ENCODE data around the gene PDE6D. TPM values are rescaled to one million over a fixed set of nuclear protein-coding genes. Genes with fewer than 3 reads are reported as not detected.

The PDE6D gene
- total and polyA plus RNA-seq, 2 of the 13 experiments (the other 11 are each of a cell fraction or from before 2014, with no cell fraction given) = 14.1 to 23.2 TPM

DNA sequence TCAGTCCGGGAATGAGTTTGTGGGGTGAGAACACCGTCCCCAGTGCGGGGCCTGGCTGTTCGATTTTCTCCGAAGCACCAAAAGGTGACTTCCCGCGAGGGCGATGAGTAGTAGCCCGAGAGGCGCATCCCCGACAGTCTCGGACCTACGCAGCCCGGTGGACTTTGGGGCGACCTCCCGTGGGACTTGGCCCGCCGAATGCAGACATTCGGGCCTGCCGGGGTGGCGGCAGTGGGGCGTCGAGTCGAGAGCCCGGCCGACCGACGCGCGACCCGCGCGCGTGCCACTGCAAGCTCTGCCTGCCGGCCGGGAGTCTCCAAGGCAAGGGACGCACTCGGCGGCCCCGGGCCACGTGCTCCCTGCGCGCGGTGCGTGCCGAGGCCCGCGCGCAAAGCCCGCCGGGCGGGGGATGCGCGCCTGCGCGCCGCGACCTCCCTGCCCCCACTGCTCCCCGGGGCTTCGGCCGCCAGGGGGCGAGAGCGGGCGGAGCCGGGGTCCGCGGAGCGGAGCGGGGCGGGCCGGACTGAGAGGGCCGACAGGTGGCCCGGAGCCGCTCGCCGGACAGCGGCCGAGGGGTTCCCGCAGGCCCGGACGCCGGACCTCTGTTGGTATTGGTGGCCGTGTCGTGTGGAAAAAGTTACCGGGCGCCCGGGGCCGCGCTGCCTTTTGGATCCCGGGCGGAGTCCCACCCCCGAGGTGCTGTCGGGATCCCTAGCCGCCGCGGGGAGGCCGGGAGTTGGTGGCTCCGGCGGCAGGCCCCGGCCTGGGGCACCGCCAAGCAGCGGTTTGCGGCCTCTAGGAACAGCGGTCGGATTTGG is 70.9 kb downstream of the PDE6D start (continued):
- TF ChIP-seq ZBTB39 (CRISPR knock-in tag; IDR thresholded peaks at IDR 0.05) = peak; percentile 92; the same call in 1 of the 2 replicates
- TF ChIP-seq, protein P1, sequence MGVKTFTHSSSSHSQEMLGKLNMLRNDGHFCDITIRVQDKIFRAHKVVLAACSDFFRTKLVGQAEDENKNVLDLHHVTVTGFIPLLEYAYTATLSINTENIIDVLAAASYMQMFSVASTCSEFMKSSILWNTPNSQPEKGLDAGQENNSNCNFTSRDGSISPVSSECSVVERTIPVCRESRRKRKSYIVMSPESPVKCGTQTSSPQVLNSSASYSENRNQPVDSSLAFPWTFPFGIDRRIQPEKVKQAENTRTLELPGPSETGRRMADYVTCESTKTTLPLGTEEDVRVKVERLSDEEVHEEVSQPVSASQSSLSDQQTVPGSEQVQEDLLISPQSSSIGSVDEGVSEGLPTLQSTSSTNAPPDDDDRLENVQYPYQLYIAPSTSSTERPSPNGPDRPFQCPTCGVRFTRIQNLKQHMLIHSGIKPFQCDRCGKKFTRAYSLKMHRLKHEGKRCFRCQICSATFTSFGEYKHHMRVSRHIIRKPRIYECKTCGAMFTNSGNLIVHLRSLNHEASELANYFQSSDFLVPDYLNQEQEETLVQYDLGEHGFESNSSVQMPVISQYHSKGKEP (CRISPR knock-in tag; IDR thresholded peaks at IDR 0.05) = peak; percentile 98
- TF ChIP-seq ZNF20 (CRISPR knock-in tag; IDR thresholded peaks at IDR 0.05) = peak; percentile 77
- peak; percentile 81 for TF ChIP-seq HDAC2 (CRISPR knock-in tag; IDR thresholded peaks at IDR 0.05)
- TF ChIP-seq ZSCAN9 (CRISPR knock-in tag; IDR thresholded peaks at IDR 0.05; ENCODE audit: borderline replicate concordance) = peak; percentile 87
- TF ChIP-seq, protein P2, sequence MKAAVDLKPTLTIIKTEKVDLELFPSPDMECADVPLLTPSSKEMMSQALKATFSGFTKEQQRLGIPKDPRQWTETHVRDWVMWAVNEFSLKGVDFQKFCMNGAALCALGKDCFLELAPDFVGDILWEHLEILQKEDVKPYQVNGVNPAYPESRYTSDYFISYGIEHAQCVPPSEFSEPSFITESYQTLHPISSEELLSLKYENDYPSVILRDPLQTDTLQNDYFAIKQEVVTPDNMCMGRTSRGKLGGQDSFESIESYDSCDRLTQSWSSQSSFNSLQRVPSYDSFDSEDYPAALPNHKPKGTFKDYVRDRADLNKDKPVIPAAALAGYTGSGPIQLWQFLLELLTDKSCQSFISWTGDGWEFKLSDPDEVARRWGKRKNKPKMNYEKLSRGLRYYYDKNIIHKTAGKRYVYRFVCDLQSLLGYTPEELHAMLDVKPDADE (CRISPR knock-in tag; IDR thresholded peaks at IDR 0.05) = peak; percentile 99
- peak; percentile 62; the same call in 1 of the 2 replicates for TF ChIP-seq GTF2F1 (IDR thresholded peaks at IDR 0.05; ENCODE audit: low read length)
- no peak for TF ChIP-seq TRIM22 (IDR thresholded peaks at IDR 0.05)
- peak; percentile 98 for TF ChIP-seq TEAD2 (CRISPR knock-in tag; IDR thresholded peaks at IDR 0.05)
- peak; percentile 89 for TF ChIP-seq JUN (CRISPR knock-in tag; IDR thresholded peaks at IDR 0.05)
- TF ChIP-seq POLR2AphosphoS5 (IDR thresholded peaks at IDR 0.05; ENCODE audit: low read depth, low read length) = no peak; the same call in none of the 2 replicates
- TF ChIP-seq, protein P3, sequence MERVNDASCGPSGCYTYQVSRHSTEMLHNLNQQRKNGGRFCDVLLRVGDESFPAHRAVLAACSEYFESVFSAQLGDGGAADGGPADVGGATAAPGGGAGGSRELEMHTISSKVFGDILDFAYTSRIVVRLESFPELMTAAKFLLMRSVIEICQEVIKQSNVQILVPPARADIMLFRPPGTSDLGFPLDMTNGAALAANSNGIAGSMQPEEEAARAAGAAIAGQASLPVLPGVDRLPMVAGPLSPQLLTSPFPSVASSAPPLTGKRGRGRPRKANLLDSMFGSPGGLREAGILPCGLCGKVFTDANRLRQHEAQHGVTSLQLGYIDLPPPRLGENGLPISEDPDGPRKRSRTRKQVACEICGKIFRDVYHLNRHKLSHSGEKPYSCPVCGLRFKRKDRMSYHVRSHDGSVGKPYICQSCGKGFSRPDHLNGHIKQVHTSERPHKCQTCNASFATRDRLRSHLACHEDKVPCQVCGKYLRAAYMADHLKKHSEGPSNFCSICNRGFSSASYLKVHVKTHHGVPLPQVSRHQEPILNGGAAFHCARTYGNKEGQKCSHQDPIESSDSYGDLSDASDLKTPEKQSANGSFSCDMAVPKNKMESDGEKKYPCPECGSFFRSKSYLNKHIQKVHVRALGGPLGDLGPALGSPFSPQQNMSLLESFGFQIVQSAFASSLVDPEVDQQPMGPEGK (CRISPR knock-in tag; IDR thresholded peaks at IDR 0.05) = peak; percentile 56
- TF ChIP-seq CEBPB (IDR thresholded peaks at IDR 0.05; ENCODE audit: borderline replicate concordance, low read depth, low read length) = no peak
- peak; percentile 91 for TF ChIP-seq ZNF12 (CRISPR knock-in tag; IDR thresholded peaks at IDR 0.05)
- TF ChIP-seq NRL (CRISPR knock-in tag; IDR thresholded peaks at IDR 0.05; ENCODE audit: borderline replicate concordance) = peak; percentile 95
- peak; percentile 100 for TF ChIP-seq ZNF230 (CRISPR knock-in tag; IDR thresholded peaks at IDR 0.05)
- TF ChIP-seq ZNF180 (CRISPR knock-in tag; IDR thresholded peaks at IDR 0.05; ENCODE audit: borderline replicate concordance, low read depth) = no peak
- TF ChIP-seq ZC3H4 (CRISPR knock-in tag; IDR thresholded peaks at IDR 0.05; ENCODE audit: borderline replicate concordance) = no peak
- peak; percentile 97 for TF ChIP-seq MEIS1 (CRISPR knock-in tag; IDR thresholded peaks at IDR 0.05; ENCODE audit: borderline replicate concordance)
- peak; percentile 100 for TF ChIP-seq CHCHD3 (CRISPR knock-in tag; IDR thresholded peaks at IDR 0.05)
- TF ChIP-seq SP140L (CRISPR knock-in tag; IDR thresholded peaks at IDR 0.05; ENCODE audit: borderline replicate concordance) = peak; percentile 71; the same call in 1 of the 2 replicates
- TF ChIP-seq ZFP62 (CRISPR knock-in tag; IDR thresholded peaks at IDR 0.05) = no peak
